ENCODE data around the gene MRPL10. TPM values are rescaled to one million over a fixed set of nuclear protein-coding genes. Genes with fewer than 3 reads are reported as not detected.
A peak's percentile ranks its signal among the peaks of the same experiment; 100 is the strongest.

Gene MRPL10
- total and polyA plus RNA-seq, 2 of the 8 experiments (the other 6 are each of a cell fraction or from before 2014, with no cell fraction given), result 85.3 to 214 TPM

DNA sequence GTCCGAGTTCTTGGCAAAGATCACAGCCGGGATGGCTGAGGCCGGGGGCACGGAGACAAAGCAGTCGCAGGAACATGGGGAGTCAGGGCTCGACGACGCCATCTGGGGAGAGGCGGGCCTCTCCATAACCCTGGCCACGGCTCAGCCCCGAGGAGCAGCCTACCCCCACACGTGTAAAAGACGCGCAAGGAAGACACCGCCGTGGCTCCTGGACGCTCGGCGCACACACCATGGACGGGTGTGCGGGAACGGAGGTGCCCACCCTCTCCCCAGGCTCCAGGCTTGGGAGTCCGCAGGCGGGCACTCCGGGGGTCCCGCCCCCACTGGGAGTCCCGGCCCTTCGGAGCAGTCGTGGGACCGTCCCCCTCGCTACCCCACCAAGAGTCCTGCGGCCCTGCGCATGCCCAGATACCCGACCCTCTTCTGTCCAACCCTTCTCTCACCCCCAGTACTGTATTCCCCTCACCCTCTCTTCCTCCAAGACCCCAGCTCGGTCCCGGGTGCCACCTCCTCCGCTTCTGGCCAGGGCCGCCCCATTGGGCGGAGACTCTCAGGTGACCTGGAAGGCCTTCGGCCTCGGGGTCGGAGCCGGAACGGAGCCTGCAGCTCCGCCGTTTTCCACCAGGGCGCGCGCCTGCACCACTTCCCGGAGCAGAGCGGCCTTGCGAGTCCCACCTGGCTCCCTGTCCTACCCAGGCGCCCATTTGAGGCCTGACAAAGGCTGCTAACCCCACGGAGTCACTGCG is 9.6 kb upstream of the MRPL10 start, which contains the start of gene SCRN2 (continued):
- TF ChIP-seq EP300 (IDR thresholded peaks at IDR 0.05; ENCODE audit: borderline replicate concordance in 1 of 2, low read depth in 2 of 2, low read length in 2 of 2), result no peak
- TF ChIP-seq FOSL1 (IDR thresholded peaks at IDR 0.05; ENCODE audit: insufficient read depth, low read depth, low read length), result no peak
- TF ChIP-seq EZH2 (IDR thresholded peaks at IDR 0.05; ENCODE audit: low read depth, low read length, severe bottlenecking), result no peak
- TF ChIP-seq SIRT6 (IDR thresholded peaks at IDR 0.05; ENCODE audit: low read length), result no peak
- TF ChIP-seq MAFK (IDR thresholded peaks at IDR 0.05; ENCODE audit: low read depth, low read length), result no peak
- peak in 1 of 2 experiments; percentile 44; a peak in 1 of 4 replicates for TF ChIP-seq SIN3A (conservative IDR thresholded peaks at IDR 0.05 in 1 of 2, IDR thresholded peaks at IDR 0.05 in 1 of 2; ENCODE audit: low read depth in 1 of 2, low read length in 2 of 2)
- TF ChIP-seq RXRA (IDR thresholded peaks at IDR 0.05; ENCODE audit: insufficient read depth, low read depth, low read length), result no peak
- TF ChIP-seq SIX5 (IDR thresholded peaks at IDR 0.05; ENCODE audit: low read depth, low read length), result no peak
- TF ChIP-seq BRCA1 (IDR thresholded peaks at IDR 0.05; ENCODE audit: low read depth, low read length), result no peak
- TF ChIP-seq PHF8 (conservative IDR thresholded peaks at IDR 0.05; ENCODE audit: low read depth, low read length), result peak; percentile 63
- no peak for TF ChIP-seq TCF12 (IDR thresholded peaks at IDR 0.05; ENCODE audit: low read depth, low read length)
- TF ChIP-seq NANOG (IDR thresholded peaks at IDR 0.05; ENCODE audit: insufficient read depth, low read depth, low read length, poor library complexity, severe bottlenecking), result no peak
- TF ChIP-seq CTBP2 (IDR thresholded peaks at IDR 0.05; ENCODE audit: borderline replicate concordance, insufficient read depth, insufficient read length, low read length), result no peak
- no peak for TF ChIP-seq CHD1 (IDR thresholded peaks at IDR 0.05; ENCODE audit: low read depth, low read length)
- no peak for TF ChIP-seq CEBPB (IDR thresholded peaks at IDR 0.05; ENCODE audit: low read depth, low read length)
- no peak for TF ChIP-seq CHD2 (IDR thresholded peaks at IDR 0.05; ENCODE audit: low read length)
- TF ChIP-seq GTF2F1 (IDR thresholded peaks at IDR 0.05; ENCODE audit: borderline replicate concordance, low read depth, low read length), result no peak

Data from H1 (cell line).